Parathyroid adenoma (tissue), 2 donors: ENCODE data around the gene RSBN1L.

Source experiments
- H2AFZ ChIP-seq: fragments of 300-600 bp; sonication (generic); one replicate; pipeline ENCODE4 v1.7.0; 2017; ENCODE audit warnings: antibody characterized with exemption, mild to moderate bottlenecking
- H3K27ac ChIP-seq: fragments of 300-600 bp; sonication (generic); one replicate; pipeline ENCODE4 v1.7.0; 2017
- H3K27me3 ChIP-seq: fragments of 300-600 bp; sonication (generic); one replicate; pipeline ENCODE4 v1.7.0; 2017; ENCODE audit warnings: low read length; ENCODE audit not compliant: control insufficient read depth, insufficient read depth
- H3K36me3 ChIP-seq: fragments of 300-600 bp; sonication (generic); one replicate; pipeline ENCODE4 v1.7.0; 2017; ENCODE audit warnings: low read length; ENCODE audit not compliant: control insufficient read depth, insufficient read depth
- H3K4me1 ChIP-seq: fragments of 300-600 bp; sonication (generic); one replicate; pipeline ENCODE4 v1.7.0; 2017; ENCODE audit warnings: control low read depth
- H3K4me2 ChIP-seq: fragments of 300-600 bp; sonication (generic); one replicate; pipeline ENCODE4 v1.7.0; 2017; ENCODE audit warnings: low read length
- H3K4me3 ChIP-seq: fragments of 300-600 bp; sonication (generic); one replicate; pipeline ENCODE4 v1.7.0; 2017; ENCODE audit warnings: low read depth, low read length
- H3K79me2 ChIP-seq: fragments of 300-600 bp; sonication (generic); one replicate; pipeline ENCODE4 v1.7.0; 2017; ENCODE audit warnings: control low read depth
- H3K9ac ChIP-seq: fragments of 300-600 bp; sonication (generic); one replicate; pipeline ENCODE4 v1.7.0; 2017; ENCODE audit warnings: mild to moderate bottlenecking
- H3K9me3 ChIP-seq: fragments of 300-600 bp; sonication (generic); one replicate; pipeline ENCODE4 v1.7.0; 2017; ENCODE audit warnings: low read length; ENCODE audit not compliant: control insufficient read depth
- TF ChIP-seq, protein P1 (sequence below): fragments of 300-600 bp; sonication (generic); IDR thresholded peaks from one replicate; pipeline ENCODE4 v1.7.0; 2017; ENCODE audit warnings: antibody characterized with exemption, mild to moderate bottlenecking
- donor health status: primary hyperparathyroidism.

Gene RSBN1L

DNA sequence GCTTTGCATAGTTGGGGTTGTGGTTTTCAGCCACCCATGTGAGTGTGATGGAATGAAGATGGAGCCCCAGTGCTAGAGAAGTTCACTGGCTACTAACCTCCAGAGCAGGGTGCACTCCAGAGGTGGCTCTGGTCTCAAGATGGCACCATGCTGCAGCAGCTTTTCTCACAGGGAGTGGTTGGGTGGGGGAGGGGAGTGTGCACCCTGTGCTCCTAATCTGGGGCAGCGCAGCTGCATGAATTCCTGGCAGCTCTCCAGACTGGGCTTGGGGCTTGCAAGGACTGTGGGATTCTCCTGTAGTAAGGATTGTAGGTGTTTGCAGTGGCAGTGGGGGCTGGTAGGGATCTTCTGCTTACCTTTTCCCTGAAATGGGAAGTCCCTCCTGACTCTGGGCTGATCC lies 126.0 kb downstream of the RSBN1L start:
- no peaks in the 10 kb centered on the region for H3K9me3 ChIP-seq
- peaks cover 3% of the 10 kb centered on the region for H3K36me3 ChIP-seq
- H3K4me2 ChIP-seq = no peak overlapping the region
- no peaks in the 10 kb centered on the region for H3K4me1 ChIP-seq
- no peak overlapping the region for H3K27ac ChIP-seq
- no peak overlapping the region for H2AFZ ChIP-seq
- TF ChIP-seq, protein P1, sequence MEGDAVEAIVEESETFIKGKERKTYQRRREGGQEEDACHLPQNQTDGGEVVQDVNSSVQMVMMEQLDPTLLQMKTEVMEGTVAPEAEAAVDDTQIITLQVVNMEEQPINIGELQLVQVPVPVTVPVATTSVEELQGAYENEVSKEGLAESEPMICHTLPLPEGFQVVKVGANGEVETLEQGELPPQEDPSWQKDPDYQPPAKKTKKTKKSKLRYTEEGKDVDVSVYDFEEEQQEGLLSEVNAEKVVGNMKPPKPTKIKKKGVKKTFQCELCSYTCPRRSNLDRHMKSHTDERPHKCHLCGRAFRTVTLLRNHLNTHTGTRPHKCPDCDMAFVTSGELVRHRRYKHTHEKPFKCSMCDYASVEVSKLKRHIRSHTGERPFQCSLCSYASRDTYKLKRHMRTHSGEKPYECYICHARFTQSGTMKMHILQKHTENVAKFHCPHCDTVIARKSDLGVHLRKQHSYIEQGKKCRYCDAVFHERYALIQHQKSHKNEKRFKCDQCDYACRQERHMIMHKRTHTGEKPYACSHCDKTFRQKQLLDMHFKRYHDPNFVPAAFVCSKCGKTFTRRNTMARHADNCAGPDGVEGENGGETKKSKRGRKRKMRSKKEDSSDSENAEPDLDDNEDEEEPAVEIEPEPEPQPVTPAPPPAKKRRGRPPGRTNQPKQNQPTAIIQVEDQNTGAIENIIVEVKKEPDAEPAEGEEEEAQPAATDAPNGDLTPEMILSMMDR = no peak
- no peaks in the 10 kb centered on the region for H3K27me3 ChIP-seq
- no peak overlapping the region for H3K9ac ChIP-seq
- peaks cover 31% of the 10 kb centered on the region for H3K79me2 ChIP-seq
- H3K4me3 ChIP-seq = no peak overlapping the region

DNA sequence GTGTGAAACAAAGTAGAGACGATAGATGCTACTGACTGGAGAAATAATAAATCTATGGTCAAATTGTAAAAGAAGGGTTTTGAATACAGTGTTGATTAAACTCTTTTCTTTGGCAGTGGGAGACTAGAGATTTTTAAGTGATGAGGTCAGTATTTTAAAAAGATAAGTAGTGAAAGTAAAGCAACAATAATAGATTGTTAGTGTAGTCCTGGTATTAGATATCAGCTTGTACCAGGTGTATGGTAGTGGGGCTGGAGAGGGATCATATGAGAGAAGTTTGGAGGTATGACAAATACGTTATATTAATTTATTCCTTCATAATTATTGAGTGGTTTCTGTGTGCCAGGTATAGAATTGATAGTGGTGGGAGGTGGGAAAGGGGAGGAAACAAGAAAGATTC lies 127.5 kb downstream of the RSBN1L start:
- Histone ChIP-seq H3K9ac (no peak overlapping the region), H3K4me3 (no peak overlapping the region), H3K36me3 (peaks cover 3% of the 10 kb centered on the region), H2AFZ (no peak overlapping the region), H3K4me2 (no peak overlapping the region), H3K27me3 (no peaks in the 10 kb centered on the region), H3K9me3 (no peaks in the 10 kb centered on the region), H3K79me2 (peaks cover 37% of the 10 kb centered on the region), H3K4me1 (no peaks in the 10 kb centered on the region), H3K27ac (no peak overlapping the region)
- TF ChIP-seq, protein P1 = no peak

DNA sequence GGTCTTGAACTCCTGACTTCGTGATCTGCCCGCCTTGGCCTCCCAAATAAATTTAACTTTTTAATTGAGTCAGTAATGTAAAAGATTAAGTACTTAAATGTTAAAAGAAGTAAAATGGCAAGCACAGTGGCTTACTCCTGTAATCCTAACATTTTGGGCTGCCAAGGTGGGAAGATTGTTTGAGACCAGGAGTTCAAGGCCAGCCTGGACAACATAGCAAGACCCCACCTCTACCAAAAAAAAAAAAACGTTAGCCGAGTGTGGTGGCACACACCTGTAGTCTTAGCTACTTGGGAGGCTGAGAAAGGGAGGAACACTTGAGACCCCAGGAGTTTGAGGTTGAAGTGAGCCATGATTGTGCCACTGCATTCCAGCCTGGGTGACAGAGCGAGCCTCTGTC lies 128.4 kb downstream of the RSBN1L start:
- H3K27ac ChIP-seq = no peak overlapping the region

DNA sequence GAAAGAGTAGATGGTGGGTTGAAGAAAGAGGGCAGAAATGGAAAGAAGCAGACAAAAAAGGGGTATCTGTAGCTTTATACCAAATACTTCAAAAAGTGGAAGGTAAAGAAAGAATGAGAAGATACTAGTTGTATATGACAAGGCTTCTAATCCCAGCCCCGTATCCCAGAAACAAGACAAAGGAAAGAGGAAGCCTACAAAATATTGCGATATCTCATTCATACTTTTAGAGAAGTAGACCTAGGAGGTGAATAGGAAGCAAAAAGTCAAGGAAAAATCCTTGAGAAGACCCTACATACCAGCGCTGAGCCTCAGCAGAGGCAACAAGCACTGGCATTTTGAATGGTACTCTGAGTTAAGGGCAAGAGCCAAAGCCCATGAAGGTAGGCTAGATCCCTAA lies 128.9 kb downstream of the RSBN1L start:
- no peak overlapping the region for H3K4me3 ChIP-seq
- no peak overlapping the region for H2AFZ ChIP-seq
- H3K36me3 ChIP-seq = peaks cover 3% of the 10 kb centered on the region
- H3K9me3 ChIP-seq = no peaks in the 10 kb centered on the region
- no peak overlapping the region for H3K9ac ChIP-seq
- peaks cover 38% of the 10 kb centered on the region for H3K79me2 ChIP-seq
- H3K27ac ChIP-seq = no peak overlapping the region
- H3K4me2 ChIP-seq = no peak overlapping the region
- H3K4me1 ChIP-seq = peaks cover 2% of the 10 kb centered on the region
- no peaks in the 10 kb centered on the region for H3K27me3 ChIP-seq
- TF ChIP-seq, protein P1 = no peak

More for the DNA sequence above, 128.4 kb downstream of the RSBN1L start:
- H2AFZ ChIP-seq = no peak overlapping the region
- H3K27me3 ChIP-seq = no peaks in the 10 kb centered on the region
- no peaks in the 10 kb centered on the region for H3K9me3 ChIP-seq
- peaks cover 40% of the 10 kb centered on the region for H3K79me2 ChIP-seq
- no peak overlapping the region for H3K9ac ChIP-seq
- peaks cover 2% of the 10 kb centered on the region for H3K4me1 ChIP-seq
- peaks cover 3% of the 10 kb centered on the region for H3K36me3 ChIP-seq
- H3K4me3 ChIP-seq = no peak overlapping the region
- TF ChIP-seq, protein P1 = no peak
- H3K4me2 ChIP-seq = no peak overlapping the region

DNA sequence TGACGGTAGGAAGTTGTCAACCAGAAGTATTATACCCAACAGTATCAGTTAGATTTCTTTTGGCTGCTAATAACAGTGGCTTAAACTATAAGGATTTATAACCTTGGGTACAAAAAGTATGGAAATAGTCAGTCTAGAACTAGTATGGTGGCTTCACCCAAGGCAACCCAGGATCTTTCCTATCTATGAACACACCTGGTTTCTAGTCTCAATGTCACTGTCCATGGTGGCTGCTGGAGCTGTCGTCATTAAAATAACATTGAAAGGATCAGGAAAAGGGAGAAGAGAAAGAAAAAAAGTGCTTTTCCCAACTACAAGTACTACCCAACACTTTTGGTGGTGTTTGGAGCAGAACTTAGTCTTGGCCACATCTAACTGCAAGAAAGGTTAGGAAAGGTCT lies 130.0 kb downstream of the RSBN1L start:
- no peak overlapping the region for H3K9ac ChIP-seq
- TF ChIP-seq, protein P1 = no peak
- no peaks in the 10 kb centered on the region for H3K9me3 ChIP-seq
- no peaks in the 10 kb centered on the region for H3K27me3 ChIP-seq
- H3K27ac ChIP-seq = no peak overlapping the region
- H3K4me3 ChIP-seq = no peak overlapping the region
- peaks cover 1% of the 10 kb centered on the region for H3K36me3 ChIP-seq
- no peak overlapping the region for H2AFZ ChIP-seq
- peaks cover 2% of the 10 kb centered on the region for H3K4me1 ChIP-seq
- peaks cover 31% of the 10 kb centered on the region for H3K79me2 ChIP-seq
- no peak overlapping the region for H3K4me2 ChIP-seq
